Renal cortex interstitium (tissue), 11 donors: ENCODE results near the gene NEUROG1. TPM values are rescaled to one million over a fixed set of nuclear protein-coding genes. Genes with fewer than 3 reads are reported as not detected.

Source experiments
- DNase-seq, 11 donors: peaks; one replicate each; pipeline ENCODE4 v3.0.0-alpha.2; 2013; ENCODE audit warnings: low read depth in 9 of 11, low spot score in 4 of 11; ENCODE audit errors: extremely low read depth in 1 of 11
- polyA plus RNA-seq, 3 donors: library from polyadenylated mRNA; unstranded; fragments of 120-200 nt; gene quantifications; one replicate each; pipeline ENCODE4 v1.2.1, GENCODE V29; 2013; ENCODE audit not compliant: insufficient read length in 3 of 3

NEUROG1 gene
- polyA plus RNA-seq, 3 donors = not detected

DNA sequence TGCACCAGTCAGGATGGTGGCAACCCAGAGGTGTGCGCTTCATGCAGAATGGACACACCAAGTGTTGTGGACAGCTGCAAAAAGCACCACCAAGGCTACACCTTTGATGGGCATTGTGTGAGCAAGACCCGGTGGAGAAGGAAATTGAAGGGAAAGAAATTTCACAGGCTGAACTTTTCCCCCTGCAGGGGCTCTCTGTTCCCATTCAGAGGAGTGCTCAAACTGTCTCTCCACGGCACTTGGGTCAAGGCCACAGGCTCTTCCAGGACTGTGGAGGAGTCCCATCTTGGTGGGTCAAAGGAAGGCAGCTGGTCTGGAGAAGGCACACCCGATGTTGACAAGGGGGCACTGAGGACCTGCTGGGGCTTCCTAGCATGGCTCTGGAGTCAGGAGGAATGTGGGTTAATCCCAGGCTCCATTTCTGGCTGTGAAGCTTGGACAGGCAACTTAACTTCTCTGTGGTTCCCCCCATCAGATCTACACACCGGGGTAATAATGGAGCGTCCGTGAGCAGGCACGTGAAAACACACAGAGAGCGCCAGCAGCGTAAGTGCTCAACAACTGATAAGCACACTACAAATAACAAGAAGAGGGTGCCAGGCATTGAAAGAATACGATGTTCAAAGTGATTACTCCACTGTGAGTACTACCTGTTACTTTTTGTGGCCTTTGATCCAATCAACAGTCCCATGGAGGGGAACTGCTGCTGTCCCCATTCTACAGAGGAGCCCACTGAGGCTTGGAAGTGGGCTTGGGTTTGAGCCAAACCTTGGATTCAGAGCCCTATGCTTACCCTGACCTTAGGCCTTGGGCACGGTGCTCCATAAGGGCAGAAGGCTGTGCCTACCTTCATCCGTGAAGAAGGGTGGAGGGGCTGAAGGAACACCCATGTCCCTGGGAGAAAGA lies 49.4 kb downstream of the NEUROG1 start:
- no peak for DNase-seq

DNA sequence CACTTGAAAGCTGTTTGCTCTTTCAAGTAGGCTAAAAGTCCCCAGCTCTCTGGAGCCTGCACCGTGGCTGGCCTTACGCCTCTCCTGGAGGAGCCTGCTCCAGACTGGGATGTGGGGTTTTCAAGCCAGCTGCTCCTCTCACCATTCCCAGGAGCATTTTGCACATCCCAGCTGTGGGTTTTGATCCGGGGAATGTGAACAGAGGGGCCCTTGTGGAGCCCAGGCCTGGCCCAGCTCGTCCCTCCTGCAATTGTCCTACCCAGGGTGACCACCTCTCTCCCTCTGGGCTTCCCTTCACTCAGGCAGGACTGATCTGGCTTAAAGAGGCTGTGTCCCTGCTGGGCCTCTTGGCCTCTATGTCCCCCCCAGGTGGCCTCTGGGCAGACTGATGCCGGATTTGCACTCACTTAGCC lies 51.1 kb downstream of the NEUROG1 start:
- no peak for DNase-seq

Other genes with a start within 250 kb of the NEUROG1 start
- 100 to 1,000 TPM; 217 to 227 (median 226) TPM for gene MACROH2A1, start 136.7 kb downstream of the NEUROG1 start, polyA plus RNA-seq
- gene DCANP1, start 88.6 kb downstream of the NEUROG1 start, polyA plus RNA-seq = under 1 TPM in 2 of 3 donors, not detected in 1; 0.09 to 0.14 TPM
- gene TIFAB, start 83.6 kb downstream of the NEUROG1 start, polyA plus RNA-seq = under 1 TPM; 0.14 to 0.24 (median 0.23) TPM
- 10 to 100 TPM; 21.2 to 47.8 (median 22.4) TPM for gene CXCL14, start 43.0 kb upstream of the NEUROG1 start, polyA plus RNA-seq